GM12891 (cell line): Measurements from ENCODE around the gene UPP2.

Source experiments
- DNase-seq: peaks from one replicate; pipeline ENCODE4 v3.0.0; 2011; ENCODE audit warnings: low spot score; ENCODE audit not compliant: insufficient read length
- FAIRE-seq: peaks from 2 replicates; lab custom pipeline; 2011; peaks lifted over from hg19 to GRCh38; lab: Jason Lieb, UNC
- PAX5 ChIP-seq: IDR thresholded peaks from 2 replicates; pipeline ENCODE4 v1.6.1; 2011; ENCODE audit warnings: low read length, moderate library complexity, mild to moderate bottlenecking; ENCODE audit not compliant: insufficient read depth, severe bottlenecking
- POLR2A ChIP-seq: IDR thresholded peaks from 2 replicates; pipeline ENCODE4 v1.6.1; 2011; ENCODE audit warnings: low read depth, low read length, control low read depth
- POLR2AphosphoS5 ChIP-seq: IDR thresholded peaks from 2 replicates; pipeline ENCODE4 v1.6.1; 2011; ENCODE audit warnings: low read depth, low read length, control low read depth
- POU2F2 ChIP-seq: IDR thresholded peaks from 2 replicates; pipeline ENCODE4 v1.6.1; 2011; ENCODE audit warnings: low read depth, mild to moderate bottlenecking, control low read depth, low read length, moderate library complexity
- SPI1 ChIP-seq: IDR thresholded peaks from 2 replicates; pipeline ENCODE4 v1.6.1; 2011; ENCODE audit warnings: low read depth, low read length, control low read depth
- TAF1 ChIP-seq: IDR thresholded peaks from 2 replicates; pipeline ENCODE4 v1.6.1; 2011; ENCODE audit warnings: low read depth, low read length, control low read depth

UPP2 gene

GRCh38 chr2:158103411-158104012 lies 1.8 kb downstream of the UPP2 start:
- TF ChIP-seq SPI1: no peak
- no peak for TF ChIP-seq POU2F2
- TF ChIP-seq TAF1: no peak
- TF ChIP-seq POLR2A: no peak
- no peak for TF ChIP-seq PAX5
- TF ChIP-seq POLR2AphosphoS5: no peak
- no peak for FAIRE-seq
- DNase-seq: no peak

GRCh38 chr2:158104903-158105302 lies 3.2 kb downstream of the UPP2 start:
- no peak for TF ChIP-seq POU2F2
- no peak for TF ChIP-seq PAX5
- no peak for TF ChIP-seq TAF1
- TF ChIP-seq SPI1: no peak
- no peak for TF ChIP-seq POLR2A
- no peak for TF ChIP-seq POLR2AphosphoS5
- DNase-seq (no peak), FAIRE-seq (no peak)

- TF ChIP-seq POLR2AphosphoS5 (no peak), TAF1 (no peak), POLR2A (no peak), SPI1 (no peak), POU2F2 (no peak), PAX5 (no peak)
- no peak for FAIRE-seq
- no peak for DNase-seq
Observed at GRCh38 chr2:158112992-158113391, 11.3 kb downstream of the UPP2 start.

- no peak for DNase-seq
- FAIRE-seq: no peak
Observed at GRCh38 chr2:158113741-158114295, 12.1 kb downstream of the UPP2 start.

GRCh38 chr2:158114516-158114915 lies 12.8 kb downstream of the UPP2 start:
- FAIRE-seq (no peak), DNase-seq (no peak)
- no peak for TF ChIP-seq POLR2AphosphoS5
- TF ChIP-seq PAX5: no peak
- TF ChIP-seq SPI1: no peak
- no peak for TF ChIP-seq TAF1
- no peak for TF ChIP-seq POLR2A
- no peak for TF ChIP-seq POU2F2

More at GRCh38 chr2:158113741-158114295, 12.1 kb downstream of the UPP2 start:
- no peak for TF ChIP-seq POLR2A
- TF ChIP-seq TAF1: no peak
- TF ChIP-seq SPI1: no peak
- TF ChIP-seq POU2F2: no peak
- TF ChIP-seq PAX5: no peak
- TF ChIP-seq POLR2AphosphoS5: no peak

GRCh38 chr2:158115202-158115767 lies 13.6 kb downstream of the UPP2 start:
- no peak for TF ChIP-seq SPI1
- TF ChIP-seq POLR2A: no peak
- TF ChIP-seq POU2F2: no peak
- TF ChIP-seq POLR2AphosphoS5: no peak
- no peak for TF ChIP-seq TAF1
- TF ChIP-seq PAX5: no peak

GRCh38 chr2:158116936-158117335 lies 15.3 kb downstream of the UPP2 start:
- DNase-seq: no peak
- FAIRE-seq: no peak
- TF ChIP-seq POLR2AphosphoS5: no peak
- no peak for TF ChIP-seq POU2F2
- no peak for TF ChIP-seq TAF1
- no peak for TF ChIP-seq POLR2A
- no peak for TF ChIP-seq PAX5
- no peak for TF ChIP-seq SPI1

More at GRCh38 chr2:158115202-158115767, 13.6 kb downstream of the UPP2 start:
- FAIRE-seq (no peak), DNase-seq (no peak)

GRCh38 chr2:158120102-158120501 lies 18.4 kb downstream of the UPP2 start:
- TF ChIP-seq TAF1 (no peak), PAX5 (no peak), POU2F2 (no peak), SPI1 (no peak), POLR2AphosphoS5 (no peak), POLR2A (no peak)
- no peak for FAIRE-seq
- no peak for DNase-seq

- no peak for TF ChIP-seq PAX5
- TF ChIP-seq POLR2AphosphoS5: no peak
- TF ChIP-seq SPI1: no peak
- no peak for TF ChIP-seq POU2F2
- TF ChIP-seq TAF1: no peak
- no peak for TF ChIP-seq POLR2A
- DNase-seq (no peak), FAIRE-seq (no peak)
Observed at GRCh38 chr2:158120664-158121641, 19.3 kb downstream of the UPP2 start.

- DNase-seq (no peak), FAIRE-seq (no peak)
- TF ChIP-seq POLR2A: no peak
- TF ChIP-seq PAX5: no peak
- TF ChIP-seq POLR2AphosphoS5: no peak
- TF ChIP-seq SPI1: no peak
- TF ChIP-seq POU2F2: no peak
Observed at GRCh38 chr2:158124896-158125295, 23.2 kb downstream of the UPP2 start.
